Measurements from ENCODE around the gene GPR173.

GPR173 gene

GRCh38 chrX:53089925-53090324 lies 41.3 kb downstream of the GPR173 start:
- peak; percentile 8 for DNase-seq

- DNase-seq = no peak
Observed at GRCh38 chrX:53091354-53091753, 42.8 kb downstream of the GPR173 start.

- DNase-seq = peak; percentile 78
Observed at GRCh38 chrX:53093177-53093655, 44.6 kb downstream of the GPR173 start.

GRCh38 chrX:53093748-53094581 lies 45.4 kb downstream of the GPR173 start, which contains the start of gene KANTR:
Gene KANTR (plus strand): TSS chrX:53094142. CDS start chrX:53124273, 30,131 bp downstream.
- peak; percentile 91 for DNase-seq

- no peak for DNase-seq
Observed at GRCh38 chrX:53094582-53094905, 46.0 kb downstream of the GPR173 start.

- no peak for DNase-seq
Observed at GRCh38 chrX:53095796-53096195, 47.2 kb downstream of the GPR173 start.

- DNase-seq = no peak
Observed at GRCh38 chrX:53114864-53115549, 66.4 kb downstream of the GPR173 start.

- DNase-seq = no peak
Observed at GRCh38 chrX:53115550-53115874, 66.9 kb downstream of the GPR173 start.

- no peak for DNase-seq
Observed at GRCh38 chrX:53116101-53116500, 67.5 kb downstream of the GPR173 start.

- no peak for DNase-seq
Observed at GRCh38 chrX:53122013-53122412, 73.4 kb downstream of the GPR173 start.

- no peak for DNase-seq
Observed at GRCh38 chrX:53125506-53125905, 76.9 kb downstream of the GPR173 start.

- no peak for DNase-seq
Observed at GRCh38 chrX:53126377-53126776, 77.8 kb downstream of the GPR173 start.

GRCh38 chrX:53128097-53128749 lies 79.6 kb downstream of the GPR173 start:
- no peak for DNase-seq

Data from CD4-positive, alpha-beta T cell treated with Interleukin-17A for 1 hour (primary cell).